K562 (cell line): ENCODE results near the gene WDR88. TPM values are rescaled to one million over a fixed set of nuclear protein-coding genes. Genes with fewer than 3 reads are reported as not detected.
A peak's percentile ranks its signal among the peaks of the same experiment; 100 is the strongest.

Experiments used
- ATAC-seq: fragments of 200-7000 bp; cut with Tn5 transposase; 3 replicates; pipeline ENCODE4 v1.9.1; 2020; ENCODE audit warnings: moderate library complexity
- BruUV-seq: library from RNA; stranded (reverse); fragments of 400-500 nt; replicated peaks from 2 replicates; lab custom pipeline; 2021; lab: Mats Ljungman, UMichigan
- CTCF ChIA-PET: fragments of 300-600 bp; formaldehyde crosslinking; extraction: SDS; loops from one replicate; lab custom pipeline; 2021; ENCODE audit warnings: low intra/inter-chr PET ratio; lab: Yijun Ruan, JAX
- POLR2A ChIA-PET: fragments of 300-600, 350-650 bp; sonication (Branson Sonifier 250); formaldehyde crosslinking; extraction: SDS; loops from one replicate; lab custom pipeline; 2021; ENCODE audit warnings: antibody characterized with exemption, inconsistent platforms; lab: Yijun Ruan, JAX
- DNase-seq, 4 experiments: peaks; one replicate each; pipeline versions ENCODE4 v3.0.0 to v3.0.0-alpha.2; 2011 to 2018; ENCODE audit warnings: low spot score in 3 of 4, mixed read lengths in 3 of 4; ENCODE audit errors: extremely low read depth in 1 of 4
- FAIRE-seq: peaks from 2 replicates; lab custom pipeline; 2011; peaks lifted over from hg19 to GRCh38; lab: Jason Lieb, UNC
- H2AFZ ChIP-seq: 2 replicates; pipeline ENCODE4 v1.6.0; 2011; ENCODE audit warnings: low read depth, low read length, control low read depth, inconsistent platforms
- H3K27ac ChIP-seq: fragments of 200-600 bp; 3 replicates; pipeline ENCODE4 v1.8.0; 2011; ENCODE audit warnings: low read depth, mild to moderate bottlenecking, control low read depth, inconsistent platforms, low read length, moderate library complexity, mixed read lengths; ENCODE audit errors: extremely low read depth
- H3K27me3 ChIP-seq, 2 experiments: fragments of 300-600 bp in 1 of 2; 2 replicates in 1 of 2; 3 replicates in 1 of 2; pipeline versions ENCODE4 v1.6.0 to v1.8.0; 2011; ENCODE audit warnings: inconsistent platforms in 2 of 2, low read length in 2 of 2, mild to moderate bottlenecking in 1 of 2, mixed read lengths in 1 of 2, moderate library complexity in 1 of 2; ENCODE audit not compliant: control insufficient read depth in 2 of 2, insufficient read depth in 2 of 2
- H3K36me3 ChIP-seq: fragments of 300-600 bp; 3 replicates; pipeline ENCODE4 v1.8.0; 2011; ENCODE audit warnings: mild to moderate bottlenecking, low read length, inconsistent platforms; ENCODE audit not compliant: control insufficient read depth, insufficient read depth
- H3K4me1 ChIP-seq, 2 experiments: fragments of 200-600 bp in 1 of 2; replicated peaks in 1 of 2; 2 replicates in 1 of 2; 3 replicates in 1 of 2; pipeline versions ENCODE4 v1.5.1 to v1.8.0; 2011; ENCODE audit warnings: inconsistent platforms in 2 of 2, low read length in 2 of 2, mild to moderate bottlenecking in 1 of 2, mixed read lengths in 1 of 2, moderate library complexity in 1 of 2; ENCODE audit not compliant: control insufficient read depth in 2 of 2, insufficient read depth in 2 of 2
- H3K4me2 ChIP-seq: 2 replicates; pipeline ENCODE4 v1.6.1; 2011; ENCODE audit warnings: low read length, control low read depth, inconsistent platforms, mixed read lengths; ENCODE audit not compliant: insufficient read depth
- H3K4me3 ChIP-seq: fragments of 200-600 bp; sonication (generic), shearing (Covaris generic); 2 replicates; pipeline ENCODE4 v1.5.1; 2016; ENCODE audit warnings: control low read depth, inconsistent platforms
- H3K79me2 ChIP-seq: fragments of 200-600 bp; 3 replicates; pipeline ENCODE4 v1.8.0; 2011; ENCODE audit warnings: low read length, inconsistent platforms; ENCODE audit not compliant: control insufficient read depth, insufficient read depth
- H3K9ac ChIP-seq, 2 experiments: 2 replicates each; pipeline versions ENCODE4 v1.6.0 to v1.6.1; 2011; ENCODE audit warnings: low read depth in 2 of 2, low read length in 2 of 2, control low read depth in 1 of 2, inconsistent platforms in 1 of 2, mild to moderate bottlenecking in 1 of 2, mixed read lengths in 1 of 2; ENCODE audit not compliant: insufficient read depth in 1 of 2
- H3K9me1 ChIP-seq: one replicate; pipeline ENCODE4 v1.6.0; 2011; ENCODE audit warnings: inconsistent platforms, mild to moderate bottlenecking, low read length, moderate library complexity; ENCODE audit not compliant: control insufficient read depth, insufficient read depth
- H3K9me3 ChIP-seq: replicated peaks from 2 replicates; pipeline ENCODE4 v1.5.1; 2011; ENCODE audit warnings: low read depth, low read length, inconsistent platforms; ENCODE audit not compliant: control insufficient read depth, insufficient read depth
- H4K20me1 ChIP-seq: replicated peaks from 2 replicates; pipeline ENCODE4 v1.6.1; 2011; ENCODE audit warnings: low read length, inconsistent platforms, mixed read lengths; ENCODE audit not compliant: control insufficient read depth, insufficient read depth
- ATF3 ChIP-seq, 2 experiments: fragments of 450-650 bp in 1 of 2; sonication (generic) in 1 of 2; formaldehyde crosslinking in 1 of 2; IDR thresholded peaks in 1 of 2; conservative IDR thresholded peaks in 1 of 2; 2 replicates each; pipeline versions ENCODE4 v1.6.1 to v1.8.1; 2016 to 2023; ENCODE audit warnings: mild to moderate bottlenecking in 2 of 2, moderate library complexity in 2 of 2, inconsistent platforms in 1 of 2, missing genetic modification reagents in 1 of 2
- ETV1 ChIP-seq: fragments of 450-650 bp; conservative IDR thresholded peaks from 2 replicates; pipeline ENCODE4 v1.6.1; 2016; ENCODE audit warnings: missing genetic modification characterization, control low read depth, low read depth, missing compliant biosample characterization
- RERE ChIP-seq: sonication (generic); formaldehyde crosslinking; IDR thresholded peaks from 2 replicates; pipeline ENCODE4 v1.8.0; 2023; ENCODE audit warnings: missing genetic modification reagents, mild to moderate bottlenecking, borderline replicate concordance
- TEAD2 ChIP-seq: fragments of 450-650 bp; IDR thresholded peaks from 2 replicates; pipeline ENCODE4 v1.6.1; 2016; ENCODE audit warnings: missing genetic modification characterization, control low read depth, missing compliant biosample characterization
- ZBTB34 ChIP-seq: fragments of 250-450 bp; sonication (Bioruptor Pico); IDR thresholded peaks from 2 replicates; pipeline ENCODE4 v1.8.0; 2021; ENCODE audit warnings: mild to moderate bottlenecking, moderate library complexity
- ZNF764 ChIP-seq: fragments of 250-450 bp; sonication (Bioruptor Pico); IDR thresholded peaks from 2 replicates; pipeline ENCODE4 v1.4.0; 2020; ENCODE audit warnings: low read depth, mild to moderate bottlenecking, moderate library complexity
- WGBS: fragments of 100-300 bp; shearing (Covaris generic); methylation state at CpG from one replicate; pipeline ENCODE4 v1.1.6; 2016; ENCODE audit warnings: low coverage, mixed read lengths; ENCODE audit not compliant: insufficient coverage; ENCODE audit errors: missing lambda C conversion rate; 5-methylcytosine and 5-hydroxymethylcytosine counted together
- in situ Hi-C: fragments of 300-500 bp; cut with MboI; formaldehyde crosslinking; loops from 4 replicates; pipeline ENCODE4 v1.15.0; 2018; ENCODE audit warnings: inconsistent platforms, mixed read lengths
- intact Hi-C: fragments of 100-400 bp; cut with micrococcal nuclease; formaldehyde crosslinking; loops from 2 replicates; pipeline ENCODE4 v1.14.2; 2022
- polyA plus RNA-seq, 8 experiments: library from polyadenylated mRNA; depleted of rRNA in 4 of 8; stranded (reverse) in 5 of 8; unstranded in 3 of 8; fragments of >200 nt; fragmentation: Nextera tagmentation in 2 of 8; fragmentation: Illumina TruSeq in 1 of 8; extraction: Ambion mirVana in 2 of 8; extraction: Trizol in 1 of 8; gene quantifications; 2 replicates each; pipeline versions ENCODE4 v1.2.1 to v1.2.3, GENCODE V29; 2011 to 2014; ENCODE audit warnings: inconsistent platforms in 1 of 8, missing spikeins in 1 of 8
- total RNA-seq, 7 experiments: library from RNA; depleted of rRNA in 6 of 7; stranded (reverse); fragments of >200 nt in 6 of 7; fragmentation: Illumina TruSeq in 2 of 7; extraction: Trizol in 2 of 7; gene quantifications; 2 replicates each; pipeline versions ENCODE4 v1.2.1 to v1.2.3, GENCODE V29; 2011 to 2021; ENCODE audit warnings: low replicate concordance in 1 of 7

Gene WDR88
- total and polyA plus RNA-seq, 9 of the 15 experiments (the other 6 are each of a cell fraction or from before 2014, with no cell fraction given), result 0.03 to 0.04 TPM; not detected in 7

- TF ChIP-seq RERE (CRISPR knock-in tag) (no peak), ZNF764 (CRISPR knock-in tag) (no peak), TEAD2 (tag) (no peak)
These were observed 26.5 kb downstream of the WDR88 start (continued) for GRCh38 chr19:33158365-33158764.

- ChIA-PET POLR2A (interaction anchor here (1.4 kb wide), 1 partner anchor 11 kb away, joined by 3 read pairs; no protein-coding TSS in a partner anchor), CTCF (no interaction called here)
- Histone ChIP-seq H2AFZ (no peak overlapping the region), H3K4me1 (no peaks in the 10 kb centered on the region; a peak in 1 of 5 replicates), H3K9ac (no peak overlapping the region), H3K27me3 (no peaks in the 10 kb centered on the region), H4K20me1 (no peaks in the 10 kb centered on the region), H3K4me3 (no peak overlapping the region), H3K79me2 (no peaks in the 10 kb centered on the region), H3K27ac (no peak overlapping the region), H3K36me3 (no peaks in the 10 kb centered on the region), H3K9me3 (no peaks in the 10 kb centered on the region), H3K4me2 (no peak overlapping the region), H3K9me1 (no peaks in the 10 kb centered on the region)
- intact Hi-C loops, result no loop called here
- no peak for DNase-seq
- WGBS, result 75% methylated on average over 4 of the region's 4 CpGs
- no TSS peak for BruUV-seq
- TF ChIP-seq ATF3 (IDR thresholded peaks at IDR 0.05) (peak; percentile 24; the same call in 1 of the 2 replicates), ATF3 (CRISPR knock-in tag; conservative IDR thresholded peaks at IDR 0.05) (no peak), ZBTB34 (CRISPR knock-in tag) (no peak), ETV1 (no peak)
- in situ Hi-C loops, result no loop called here
- no peak for FAIRE-seq
- ATAC-seq, result no peak
These were observed 27.2 kb downstream of the WDR88 start for GRCh38 chr19:33159149-33159548.
